GM12878 (cell line): ENCODE results near the gene FAM83G. TPM values are rescaled to one million over a fixed set of nuclear protein-coding genes. Genes with fewer than 3 reads are reported as not detected.

Source experiments
- ATAC-seq: fragments of 200-7000 bp; cut with Tn5 transposase; 3 replicates; pipeline ENCODE4 v1.9.1; 2020; ENCODE audit warnings: mild to moderate bottlenecking, moderate library complexity
- BruUV-seq: library from RNA; stranded (reverse); fragments of 400-500 nt; replicated peaks from 2 replicates; lab custom pipeline; 2021; lab: Mats Ljungman, UMichigan
- CTCF ChIA-PET: fragments of 300-600 bp; sonication (Branson Sonifier 250); formaldehyde crosslinking; extraction: SDS; loops from one replicate; lab custom pipeline; 2021; ENCODE audit warnings: inconsistent platforms; lab: Yijun Ruan, JAX
- POLR2A ChIA-PET: fragments of 350-600 bp; formaldehyde crosslinking; extraction: SDS; loops from one replicate; lab custom pipeline; 2021; ENCODE audit warnings: inconsistent platforms; lab: Charles Lee
- RAD21 ChIA-PET: fragments of 300-600 bp; sonication (Branson Sonifier 250); formaldehyde crosslinking; loops from one replicate; lab custom pipeline; 2023; ENCODE audit warnings: antibody characterized with exemption; ENCODE audit not compliant: unreplicated experiment; lab: Charles Lee
- SMC1A ChIA-PET: fragments of 300-600 bp; sonication (Branson Sonifier 250); formaldehyde crosslinking; loops from one replicate; lab custom pipeline; 2023; ENCODE audit not compliant: unreplicated experiment, uncharacterized antibody; lab: Charles Lee
- DNase-seq: peaks from one replicate; pipeline ENCODE4 v3.0.0-alpha.2; 2011; ENCODE audit warnings: low read depth, low spot score
- FAIRE-seq: peaks from 3 replicates; lab custom pipeline; 2011; peaks lifted over from hg19 to GRCh38; lab: Jason Lieb, UNC
- H2AFZ ChIP-seq: 2 replicates; pipeline ENCODE4 v1.6.0; 2011; ENCODE audit warnings: low read depth, low read length, control low read depth; ENCODE audit not compliant: control insufficient read depth
- H3K27ac ChIP-seq: 2 replicates; pipeline ENCODE4 v1.5.1; 2011; ENCODE audit warnings: control low read depth; ENCODE audit not compliant: control insufficient read depth, insufficient read depth
- H3K27me3 ChIP-seq, 2 experiments: replicated peaks in 1 of 2; 2 replicates each; pipeline versions ENCODE4 v1.6.0 to v1.6.1; 2011; ENCODE audit warnings: low read length in 1 of 2; ENCODE audit not compliant: control insufficient read depth in 2 of 2, insufficient read depth in 2 of 2
- H3K36me3 ChIP-seq, 2 experiments: 2 replicates each; pipeline ENCODE4 v1.5.1; 2011; ENCODE audit warnings: low read length in 1 of 2; ENCODE audit not compliant: control insufficient read depth in 2 of 2, insufficient read depth in 2 of 2
- H3K4me1 ChIP-seq: 2 replicates; pipeline ENCODE4 v1.6.1; 2011; ENCODE audit warnings: mild to moderate bottlenecking, low read length, moderate library complexity, mixed read lengths; ENCODE audit not compliant: control insufficient read depth, insufficient read depth
- H3K4me2 ChIP-seq: 2 replicates; pipeline ENCODE4 v1.6.0; 2011; ENCODE audit warnings: control low read depth; ENCODE audit not compliant: control insufficient read depth, insufficient read depth
- H3K4me3 ChIP-seq: fragments of 200-600 bp; sonication (generic); 2 replicates; pipeline ENCODE4 v1.5.1; 2016
- H3K79me2 ChIP-seq: 2 replicates; pipeline ENCODE4 v1.6.0; 2011; ENCODE audit warnings: low read length; ENCODE audit not compliant: control insufficient read depth, insufficient read depth
- H3K9ac ChIP-seq: 2 replicates; pipeline ENCODE4 v1.8.0; 2011; ENCODE audit warnings: low read length, control low read depth, mixed read lengths; ENCODE audit not compliant: control insufficient read depth, insufficient read depth
- H3K9me3 ChIP-seq: replicated peaks from 3 replicates; pipeline ENCODE4 v1.5.1; 2011; ENCODE audit warnings: mild to moderate bottlenecking, low read length; ENCODE audit not compliant: control insufficient read depth, insufficient read depth
- H4K20me1 ChIP-seq: 2 replicates; pipeline ENCODE4 v1.6.0; 2011; ENCODE audit not compliant: control insufficient read depth, insufficient read depth
- BCL11A ChIP-seq: IDR thresholded peaks from 2 replicates; pipeline ENCODE4 v1.6.1; 2011; ENCODE audit warnings: low read depth, low read length
- BRCA1 ChIP-seq: IDR thresholded peaks from 2 replicates; pipeline ENCODE4 v1.6.1; 2011; ENCODE audit warnings: low read depth, low read length, improper control_type of control experiment
- EP300 ChIP-seq, 2 experiments: fragments of 150-350 bp in 1 of 2; IDR thresholded peaks; 2 replicates each; pipeline ENCODE4 v1.6.1; 2011 to 2012; ENCODE audit warnings: low read depth in 2 of 2, low read length in 2 of 2, borderline replicate concordance in 1 of 2, improper control_type of control experiment in 1 of 2, inconsistent platforms in 1 of 2; ENCODE audit not compliant: control insufficient read depth in 1 of 2
- MEF2B ChIP-seq: fragments of 450-650 bp; IDR thresholded peaks from 2 replicates; pipeline ENCODE4 v1.6.1; 2018; ENCODE audit warnings: mild to moderate bottlenecking, moderate library complexity; ENCODE audit not compliant: partially characterized antibody, poor library complexity, severe bottlenecking
- NBN ChIP-seq: fragments of 450-650 bp; IDR thresholded peaks from 2 replicates; pipeline ENCODE4 v1.6.1; 2016
- NRF1 ChIP-seq: conservative IDR thresholded peaks from 2 replicates; pipeline ENCODE4 v1.6.1; 2011; ENCODE audit warnings: mild to moderate bottlenecking, low read depth, low read length, improper control_type of control experiment
- WGBS: methylation state at CpG from one replicate; pipeline ENCODE4 v1.1.6; 2016; ENCODE audit warnings: low lambda C conversion rate; ENCODE audit not compliant: insufficient replicate concordance, insufficient coverage; ENCODE audit errors: missing lambda C conversion rate; 5-methylcytosine and 5-hydroxymethylcytosine counted together
- in situ Hi-C: fragments of 300-500 bp; cut with MboI; formaldehyde crosslinking; loops from 9 replicates; pipeline ENCODE4 v1.14.3; 2018; ENCODE audit warnings: mixed read lengths
- intact Hi-C: fragments of 100-400 bp; cut with micrococcal nuclease; formaldehyde crosslinking; loops from one replicate; pipeline ENCODE4 v1.14.2; 2022; ENCODE audit not compliant: unreplicated experiment
- polyA plus RNA-seq, 11 experiments: library from polyadenylated mRNA; depleted of rRNA in 4 of 11; unstranded in 6 of 11; stranded (reverse) in 5 of 11; fragments of >200 nt; fragmentation: Nextera tagmentation in 4 of 11; fragmentation: Illumina TruSeq in 1 of 11; extraction: Ambion mirVana in 4 of 11; extraction: Trizol in 1 of 11; gene quantifications; 1 replicate in 1 of 11; 2 replicates in 10 of 11; pipeline versions ENCODE4 v1.2.1 to v1.2.3, GENCODE V29; 2011 to 2016; ENCODE audit warnings: inconsistent platforms in 2 of 11, missing spikeins in 2 of 11, low read depth in 1 of 11
- total RNA-seq, 4 experiments: library from RNA; depleted of rRNA in 3 of 4; stranded (reverse); fragments of >200 nt in 3 of 4; fragmentation: Illumina TruSeq in 1 of 4; extraction: Trizol in 1 of 4; gene quantifications; 2 replicates each; pipeline versions ENCODE4 v1.2.1 to v1.2.3, GENCODE V29; 2013 to 2021
- TF ChIP-seq, protein P1 (sequence below): IDR thresholded peaks from 2 replicates; pipeline ENCODE4 v1.6.1; 2012; ENCODE audit warnings: low read length, inconsistent platforms

The FAM83G gene
- total and polyA plus RNA-seq, 10 of the 15 experiments (the other 5 are each of a cell fraction or from before 2014, with no cell fraction given) = 0.03 to 16.7 (median 6.5) TPM

DNA sequence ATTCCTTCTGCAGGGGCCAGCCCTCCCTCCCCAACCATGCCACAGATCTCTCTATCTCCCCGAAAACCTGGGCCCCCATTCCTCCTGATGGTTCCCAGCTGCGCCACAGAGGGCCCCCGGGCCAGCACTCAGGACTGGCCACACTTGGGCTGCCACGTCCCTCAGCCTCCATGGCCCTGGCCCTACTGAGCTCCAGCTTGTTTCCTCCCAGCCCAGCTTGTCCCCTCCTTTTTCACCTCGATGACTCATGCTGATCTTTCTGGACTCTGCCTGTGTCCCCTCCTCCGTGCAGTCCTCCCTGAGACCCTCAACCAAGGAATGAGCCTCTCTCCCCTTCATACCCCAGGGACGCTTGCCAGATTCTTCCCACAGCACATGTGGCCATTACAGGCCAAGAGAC, 10.9 kb upstream of the FAM83G start:
- no peak for TF ChIP-seq NBN
- no peak for TF ChIP-seq BCL11A
- no peak for TF ChIP-seq NRF1
- TF ChIP-seq, protein P1, sequence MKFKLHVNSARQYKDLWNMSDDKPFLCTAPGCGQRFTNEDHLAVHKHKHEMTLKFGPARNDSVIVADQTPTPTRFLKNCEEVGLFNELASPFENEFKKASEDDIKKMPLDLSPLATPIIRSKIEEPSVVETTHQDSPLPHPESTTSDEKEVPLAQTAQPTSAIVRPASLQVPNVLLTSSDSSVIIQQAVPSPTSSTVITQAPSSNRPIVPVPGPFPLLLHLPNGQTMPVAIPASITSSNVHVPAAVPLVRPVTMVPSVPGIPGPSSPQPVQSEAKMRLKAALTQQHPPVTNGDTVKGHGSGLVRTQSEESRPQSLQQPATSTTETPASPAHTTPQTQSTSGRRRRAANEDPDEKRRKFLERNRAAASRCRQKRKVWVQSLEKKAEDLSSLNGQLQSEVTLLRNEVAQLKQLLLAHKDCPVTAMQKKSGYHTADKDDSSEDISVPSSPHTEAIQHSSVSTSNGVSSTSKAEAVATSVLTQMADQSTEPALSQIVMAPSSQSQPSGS = no peak
- TF ChIP-seq MEF2B = no peak
- TF ChIP-seq EP300 (IDR thresholded peaks at IDR 0.05; ENCODE audit: borderline replicate concordance in 1 of 2, control insufficient read depth in 1 of 2, low read depth in 2 of 2, low read length in 2 of 2) = no peak
- TF ChIP-seq BRCA1 = no peak
- TF ChIP-seq, all 136 proteins: peak for 0
- BruUV-seq = no TSS peak
- ChIA-PET SMC1A (interaction anchor here (1.6 kb wide), 1 partner anchor 55 kb away, joined by 4 read pairs; no protein-coding TSS in a partner anchor), RAD21 (no interaction called here), CTCF (no interaction called here), POLR2A (no interaction called here)
- Histone ChIP-seq H3K4me3 (no peak overlapping the region), H3K27me3 (no peaks in the 10 kb centered on the region), H3K9me3 (no peaks in the 10 kb centered on the region), H3K4me2 (no peak overlapping the region), H2AFZ (no peak overlapping the region), H3K27ac (no peak overlapping the region), H3K36me3 (peaks cover 0 to 1% of the 10 kb centered on the region in 2 experiments; a peak in 1 of 4 replicates), H4K20me1 (no peaks in the 10 kb centered on the region), H3K4me1 (no peaks in the 10 kb centered on the region), H3K79me2 (no peaks in the 10 kb centered on the region), H3K9ac (no peak overlapping the region)
- WGBS = 26% methylated on average over 6 of the region's 7 CpGs
- ATAC-seq (no peak), DNase-seq (no peak), FAIRE-seq (no peak)
- intact Hi-C loops (no loop called here), in situ Hi-C loops (no loop called here)
